Dendritic cell treated with granulocyte-macrophage colony-stimulating factor and Interleukin-4, amounts not matched to agents 40 ng/mL and 50 ng/mL, for 4 days (primary cell): Measurements from ENCODE around the gene COPZ2.
A peak's percentile ranks its signal among the peaks of the same experiment; 100 is the strongest.
"Not testable (repeated sequence)": the region's sequence is repeated elsewhere in the genome, so short reads cannot be mapped to it uniquely, and the experiment has no call there.

Experiments used
- H3K27ac Mint-ChIP-seq: one replicate; pipeline ENCODE4 v1.8.0; 2022; ENCODE audit warnings: mild to moderate bottlenecking, mixed read lengths
- H3K27me3 Mint-ChIP-seq: one replicate; pipeline ENCODE4 v1.8.0; 2022; ENCODE audit warnings: mild to moderate bottlenecking, mixed read lengths
- H3K36me3 Mint-ChIP-seq: one replicate; pipeline ENCODE4 v1.8.0; 2022; ENCODE audit warnings: low read depth, mixed read lengths
- H3K4me1 Mint-ChIP-seq: one replicate; pipeline ENCODE4 v1.8.0; 2022; ENCODE audit warnings: low read depth, mixed read lengths
- H3K4me3 Mint-ChIP-seq: one replicate; pipeline ENCODE4 v1.8.0; 2022; ENCODE audit warnings: mild to moderate bottlenecking, moderate library complexity, mixed read lengths
- H3K9me3 Mint-ChIP-seq: one replicate; pipeline ENCODE4 v1.8.0; 2022; ENCODE audit warnings: mixed read lengths
- intact Hi-C: fragments of 100-400 bp; cut with micrococcal nuclease; formaldehyde crosslinking; loops from one replicate; pipeline ENCODE4 v1.15.0; 2022

The COPZ2 gene

DNA sequence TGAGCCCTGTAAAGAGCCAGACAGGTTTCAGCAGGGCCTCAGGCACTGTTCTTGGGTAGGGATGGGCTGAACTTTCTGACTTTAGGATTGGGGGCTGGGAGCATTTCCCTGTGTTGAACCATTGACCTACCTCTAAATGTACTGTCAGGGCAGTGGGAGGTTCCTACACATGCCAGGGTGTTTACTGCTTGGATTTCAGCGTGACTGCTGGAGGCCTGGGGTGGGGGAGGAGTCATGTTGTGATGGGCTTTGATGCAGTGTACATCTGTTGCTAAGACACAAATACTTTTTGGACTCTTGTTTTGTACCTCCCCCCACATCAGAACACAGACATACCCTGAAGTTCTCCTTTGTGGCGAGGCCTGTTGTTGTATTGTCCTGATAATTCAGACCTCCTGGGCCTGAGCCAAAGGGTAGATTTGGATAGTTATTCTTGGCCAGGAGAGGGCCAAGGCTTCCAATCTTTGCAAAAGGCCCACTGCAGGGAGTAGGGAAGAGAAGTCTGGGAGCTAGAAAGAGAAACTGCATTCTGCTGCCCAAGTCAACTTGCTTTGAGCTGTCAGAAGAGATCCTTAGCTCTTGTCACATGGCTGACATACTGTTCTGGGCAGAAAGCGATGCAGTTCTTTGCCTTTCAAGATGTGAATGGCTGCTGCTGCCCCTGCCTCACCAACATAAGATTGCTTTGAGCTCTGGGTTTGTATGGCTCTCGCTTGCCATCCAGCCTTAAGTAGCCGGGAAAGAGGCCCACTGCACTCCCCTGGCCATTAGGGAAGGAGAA lies 14.3 kb upstream of the COPZ2 start:
- Mint-ChIP-seq H3K27me3 (no peaks in the 10 kb centered on the region), H3K4me3 (peak overlapping the region; percentile 33), H3K4me1 (peaks cover 83% of the 10 kb centered on the region), H3K27ac (peak overlapping the region; percentile 4), H3K9me3 (no peaks in the 10 kb centered on the region), H3K36me3 (peaks cover 90% of the 10 kb centered on the region)
- intact Hi-C loops: no loop called here

DNA sequence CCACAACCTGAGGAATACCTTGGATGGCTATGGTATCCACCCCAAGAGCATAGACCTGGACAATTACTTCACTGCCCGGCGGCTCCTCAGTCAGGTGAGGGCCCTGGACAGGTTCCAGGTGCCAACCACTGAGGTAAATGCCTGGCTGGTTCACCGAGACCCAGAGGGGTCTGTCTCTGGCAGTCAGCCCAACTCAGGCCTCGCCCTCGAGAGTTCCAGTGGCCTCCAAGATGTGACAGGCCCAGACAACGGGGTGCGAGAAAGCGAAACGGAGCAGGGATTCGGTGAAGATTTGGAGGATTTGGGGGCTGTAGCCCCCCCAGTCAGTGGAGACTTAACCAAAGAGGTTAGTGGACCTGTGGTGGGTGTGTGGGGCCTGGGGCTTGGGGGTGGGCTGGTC lies 13.7 kb upstream of the COPZ2 start:
- H3K4me1 Mint-ChIP-seq: peaks cover 83% of the 10 kb centered on the region
- no peak overlapping the region for H3K27ac Mint-ChIP-seq
- peak overlapping the region; percentile 33 for H3K4me3 Mint-ChIP-seq

GRCh38 chr17:48048384-48049126 lies 11.0 kb upstream of the COPZ2 start:
- peaks cover 62% of the 10 kb centered on the region for H3K36me3 Mint-ChIP-seq
- H3K27ac Mint-ChIP-seq: peak overlapping the region; percentile 95
- H3K27me3 Mint-ChIP-seq: no peaks in the 10 kb centered on the region
- H3K4me3 Mint-ChIP-seq: peak overlapping the region; percentile 85
- no peaks in the 10 kb centered on the region for H3K9me3 Mint-ChIP-seq
- intact Hi-C loops: loop anchor here (1.0 to 2.0 kb wide), 2 partner anchors 23 to 58 kb away; partner anchors contain the start of gene SNX11
- peaks cover 66% of the 10 kb centered on the region for H3K4me1 Mint-ChIP-seq

More for the DNA sequence above, 13.7 kb upstream of the COPZ2 start:
- Mint-ChIP-seq H3K36me3 (peaks cover 84% of the 10 kb centered on the region), H3K27me3 (no peaks in the 10 kb centered on the region), H3K9me3 (no peaks in the 10 kb centered on the region)
- intact Hi-C loops: no loop called here

GRCh38 chr17:48047741-48048383 lies 10.3 kb upstream of the COPZ2 start, which contains the start of gene NFE2L1:
Gene NFE2L1 (plus strand): TSS chr17:48048359. CDS start chr17:48051119, 2,760 bp downstream.
- H3K4me1 Mint-ChIP-seq: peaks cover 59% of the 10 kb centered on the region
- intact Hi-C loops: loop anchor here (1.0 to 2.0 kb wide), 2 partner anchors 23 to 59 kb away; partner anchors contain the start of gene SNX11
- H3K4me3 Mint-ChIP-seq: peak within 1 kb of the TSS; percentile 85
- H3K9me3 Mint-ChIP-seq: no peaks in the 10 kb centered on the region
- H3K27ac Mint-ChIP-seq: peak within 1 kb of the TSS; percentile 95
- H3K27me3 Mint-ChIP-seq: peaks cover under 1% of the 10 kb centered on the region
- H3K36me3 Mint-ChIP-seq: peaks cover 55% of the 10 kb centered on the region

- intact Hi-C loops: no loop called here
- Mint-ChIP-seq H3K4me1 (peaks cover 53% of the 10 kb centered on the region), H3K4me3 (peak overlapping the region; percentile 85), H3K36me3 (peaks cover 49% of the 10 kb centered on the region), H3K27me3 (peaks cover 7% of the 10 kb centered on the region), H3K9me3 (no peaks in the 10 kb centered on the region), H3K27ac (peak overlapping the region; percentile 95)
Observed at GRCh38 chr17:48047113-48047740, 9.6 kb upstream of the COPZ2 start.

GRCh38 chr17:48046296-48046695 lies 8.7 kb upstream of the COPZ2 start:
- Mint-ChIP-seq H3K4me3 (no peak overlapping the region), H3K27ac (peak overlapping the region; percentile 64), H3K36me3 (peaks cover 39% of the 10 kb centered on the region), H3K27me3 (peaks cover 10% of the 10 kb centered on the region), H3K4me1 (peaks cover 46% of the 10 kb centered on the region), H3K9me3 (no peaks in the 10 kb centered on the region)
- intact Hi-C loops: no loop called here

- Mint-ChIP-seq H3K4me1 (peaks cover 40% of the 10 kb centered on the region), H3K27ac (no peak overlapping the region), H3K4me3 (no peak overlapping the region), H3K36me3 (peaks cover 31% of the 10 kb centered on the region), H3K9me3 (no peaks in the 10 kb centered on the region), H3K27me3 (peaks cover 13% of the 10 kb centered on the region)
- intact Hi-C loops: no loop called here
Observed at GRCh38 chr17:48045316-48046001, 7.9 kb upstream of the COPZ2 start.

- H3K4me3 Mint-ChIP-seq: no peak overlapping the region
- H3K36me3 Mint-ChIP-seq: peaks cover 26% of the 10 kb centered on the region
- H3K27me3 Mint-ChIP-seq: peaks cover 16% of the 10 kb centered on the region
- no peak overlapping the region for H3K27ac Mint-ChIP-seq
- H3K4me1 Mint-ChIP-seq: peaks cover 34% of the 10 kb centered on the region
- no peaks in the 10 kb centered on the region for H3K9me3 Mint-ChIP-seq
- intact Hi-C loops: no loop called here
Observed at GRCh38 chr17:48044851-48045250, 7.3 kb upstream of the COPZ2 start.

GRCh38 chr17:48043176-48043575 lies 5.6 kb upstream of the COPZ2 start:
- Mint-ChIP-seq H3K27me3 (peaks cover 32% of the 10 kb centered on the region), H3K9me3 (no peaks in the 10 kb centered on the region), H3K4me3 (no peak overlapping the region), H3K4me1 (peaks cover 30% of the 10 kb centered on the region), H3K27ac (no peak overlapping the region), H3K36me3 (peaks cover 15% of the 10 kb centered on the region)
- intact Hi-C loops: no loop called here

DNA sequence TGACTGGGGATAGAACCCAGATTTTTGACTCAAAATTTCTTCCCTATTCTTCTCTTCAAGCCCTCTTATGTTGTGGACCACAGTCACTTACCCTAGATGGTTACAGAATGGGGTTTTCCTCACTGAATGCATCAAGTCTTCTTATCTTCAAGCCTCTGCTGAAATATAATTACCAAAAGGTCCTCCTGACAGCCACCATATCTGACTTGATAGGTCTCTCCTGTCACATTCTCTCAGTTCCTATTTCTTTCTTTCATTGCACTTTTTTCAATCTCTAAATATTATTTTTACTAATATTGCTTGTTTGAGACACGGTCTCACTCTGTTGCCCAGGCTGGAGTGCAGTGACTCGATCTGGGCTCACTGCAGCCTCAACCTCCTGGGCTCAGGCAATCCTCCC lies 1.1 kb upstream of the COPZ2 start:
- intact Hi-C loops: no loop called here
- Mint-ChIP-seq H3K27me3 (peaks cover 54% of the 10 kb centered on the region), H3K4me3 (no peak overlapping the region), H3K27ac (no peak overlapping the region), H3K9me3 (no peaks in the 10 kb centered on the region), H3K36me3 (no peaks in the 10 kb centered on the region), H3K4me1 (peaks cover 22% of the 10 kb centered on the region)

DNA sequence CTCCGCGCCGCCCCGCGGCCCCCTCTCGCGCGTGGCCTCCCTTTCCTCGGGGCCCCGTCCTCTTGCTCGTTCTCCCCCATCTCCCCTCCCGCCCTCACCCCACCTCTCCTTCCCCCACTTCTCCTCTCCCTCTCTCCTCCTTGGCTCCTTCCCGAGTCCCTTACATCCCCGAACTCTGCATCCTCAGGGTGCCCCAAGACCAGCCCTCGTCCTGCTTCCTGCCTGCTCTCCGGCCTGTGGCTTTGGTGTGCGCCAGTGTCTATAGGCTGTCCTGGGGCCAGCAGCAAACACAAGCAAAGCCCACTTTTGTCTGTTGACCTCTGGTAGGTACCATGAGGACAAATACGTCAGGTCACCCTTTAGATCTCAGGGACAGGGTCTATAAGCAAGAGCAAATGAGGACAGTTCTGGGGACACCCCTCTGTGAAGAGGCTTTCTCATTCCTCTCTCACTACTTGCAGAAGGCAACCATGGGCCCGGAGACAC lies 284 bp upstream of the COPZ2 start:
- H3K36me3 Mint-ChIP-seq: no peaks in the 10 kb centered on the region
- H3K4me3 Mint-ChIP-seq: peak overlapping the region; percentile 76
- H3K4me1 Mint-ChIP-seq: peaks cover 22% of the 10 kb centered on the region
- H3K27me3 Mint-ChIP-seq: peaks cover 61% of the 10 kb centered on the region
- intact Hi-C loops: no loop called here
- H3K9me3 Mint-ChIP-seq: no peaks in the 10 kb centered on the region
- no peak overlapping the region for H3K27ac Mint-ChIP-seq

GRCh38 chr17:48036693-48037035 lies 933 bp downstream of the COPZ2 start:
- H3K27me3 Mint-ChIP-seq: peaks cover 62% of the 10 kb centered on the region
- H3K36me3 Mint-ChIP-seq: no peaks in the 10 kb centered on the region
- H3K4me3 Mint-ChIP-seq: peak overlapping the region; percentile 80
- H3K9me3 Mint-ChIP-seq: no peaks in the 10 kb centered on the region
- intact Hi-C loops: no loop called here
- no peak overlapping the region for H3K27ac Mint-ChIP-seq
- H3K4me1 Mint-ChIP-seq: peaks cover 22% of the 10 kb centered on the region

- peaks cover 65% of the 10 kb centered on the region for H3K27me3 Mint-ChIP-seq
- intact Hi-C loops, H3K9me3 Mint-ChIP-seq, H3K27ac Mint-ChIP-seq, H3K4me3 Mint-ChIP-seq, H3K36me3 Mint-ChIP-seq: not testable (repeated sequence)
- H3K4me1 Mint-ChIP-seq: peaks cover 18% of the 10 kb centered on the region
Observed at GRCh38 chr17:48034734-48035133, 2.9 kb downstream of the COPZ2 start.
